ENCODE measurements around the gene CCDC24.

The CCDC24 gene

DNA sequence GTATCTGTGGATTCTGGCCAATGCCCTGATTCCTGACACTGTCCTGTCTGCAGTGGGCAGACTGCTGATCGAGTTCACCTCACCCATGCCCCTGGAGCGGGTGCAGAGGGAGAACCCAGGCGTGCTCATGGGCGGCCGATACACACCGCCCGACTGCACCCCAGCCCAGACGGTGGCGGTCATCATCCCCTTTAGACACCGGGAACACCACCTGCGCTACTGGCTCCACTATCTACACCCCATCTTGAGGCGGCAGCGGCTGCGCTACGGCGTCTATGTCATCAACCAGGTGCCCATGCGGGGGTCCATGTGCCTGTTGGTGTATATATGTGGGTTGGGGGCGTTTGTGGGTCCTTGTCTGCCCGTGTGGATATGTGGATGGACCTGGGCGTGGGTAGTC is 9.8 kb upstream of the CCDC24 start:
- DNase-seq = no peak

DNA sequence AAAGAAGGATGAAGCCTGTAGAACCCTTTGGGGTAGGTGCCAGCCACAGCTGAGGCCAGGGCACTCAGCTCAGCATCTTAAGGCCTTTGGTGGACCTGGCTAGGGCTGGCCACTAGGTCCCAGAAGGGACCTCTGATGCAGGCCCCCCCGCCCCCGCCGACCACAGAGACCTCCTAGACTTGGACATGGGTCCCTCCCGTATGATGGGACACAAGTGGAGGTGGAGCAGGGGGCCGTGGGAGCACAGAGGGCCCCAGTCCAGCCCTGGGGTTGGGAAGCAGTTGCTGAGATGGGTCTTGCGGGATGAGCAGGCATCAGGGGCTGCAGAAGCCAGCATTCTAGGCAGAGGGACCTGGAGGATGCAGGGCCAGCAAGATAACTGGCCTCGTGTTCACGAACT is 9.2 kb upstream of the CCDC24 start:
- no peak for DNase-seq

DNA sequence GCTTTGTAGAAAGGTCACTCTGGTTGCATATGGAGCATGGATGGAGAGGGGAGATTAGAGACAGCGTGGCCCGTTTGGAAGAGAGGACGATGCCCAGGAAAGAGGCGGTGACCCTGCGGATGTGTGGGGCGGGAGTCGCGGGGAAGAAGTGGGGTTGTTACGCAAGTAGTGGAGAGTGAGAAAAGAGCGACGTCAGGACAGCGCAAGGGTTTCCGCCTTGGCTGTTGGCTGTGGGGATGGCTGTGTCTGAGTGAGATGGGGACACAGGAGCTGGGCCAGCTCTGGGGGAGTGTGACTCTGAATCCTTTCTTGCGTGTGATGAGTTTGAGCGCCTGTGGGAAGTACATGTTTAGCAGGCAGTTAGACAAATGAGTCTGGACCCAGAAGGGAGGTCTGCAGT is 8.6 kb upstream of the CCDC24 start:
- no peak for DNase-seq

DNA sequence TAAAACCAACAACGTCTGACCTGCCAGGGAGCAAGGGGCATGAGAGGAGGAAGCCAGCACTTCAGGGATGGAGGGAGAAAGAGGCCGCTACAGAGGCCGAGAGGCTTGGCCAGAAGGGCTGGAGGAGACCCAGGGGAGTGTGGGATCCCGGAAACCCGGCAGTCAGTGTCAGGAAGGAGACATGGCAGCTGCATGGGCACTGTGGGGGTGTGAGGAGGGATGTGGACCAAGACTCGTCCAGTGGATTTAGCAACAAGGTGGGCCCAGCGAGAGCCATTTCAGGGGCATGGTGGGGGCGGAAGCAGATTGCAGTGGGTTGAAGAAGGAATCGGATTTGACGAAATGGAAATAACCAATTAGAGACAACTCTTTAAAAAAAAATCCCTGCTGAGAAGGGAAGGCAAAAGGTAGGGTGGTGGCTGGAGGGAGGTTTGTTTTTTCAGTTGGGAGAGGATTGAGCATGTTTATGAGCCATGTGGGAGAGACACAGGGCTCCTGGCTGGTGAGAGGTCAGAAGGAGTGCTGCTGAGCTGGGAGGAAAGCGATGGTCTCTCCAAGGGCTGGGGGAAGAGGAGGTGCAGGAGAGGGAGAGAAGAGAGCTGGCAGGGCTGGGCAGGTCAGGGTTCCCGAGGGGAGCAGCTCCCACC is 8.0 kb upstream of the CCDC24 start:
- DNase-seq = no peak

GRCh38 chr1:43984855-43985254 is 6.5 kb upstream of the CCDC24 start:
- DNase-seq = no peak

DNA sequence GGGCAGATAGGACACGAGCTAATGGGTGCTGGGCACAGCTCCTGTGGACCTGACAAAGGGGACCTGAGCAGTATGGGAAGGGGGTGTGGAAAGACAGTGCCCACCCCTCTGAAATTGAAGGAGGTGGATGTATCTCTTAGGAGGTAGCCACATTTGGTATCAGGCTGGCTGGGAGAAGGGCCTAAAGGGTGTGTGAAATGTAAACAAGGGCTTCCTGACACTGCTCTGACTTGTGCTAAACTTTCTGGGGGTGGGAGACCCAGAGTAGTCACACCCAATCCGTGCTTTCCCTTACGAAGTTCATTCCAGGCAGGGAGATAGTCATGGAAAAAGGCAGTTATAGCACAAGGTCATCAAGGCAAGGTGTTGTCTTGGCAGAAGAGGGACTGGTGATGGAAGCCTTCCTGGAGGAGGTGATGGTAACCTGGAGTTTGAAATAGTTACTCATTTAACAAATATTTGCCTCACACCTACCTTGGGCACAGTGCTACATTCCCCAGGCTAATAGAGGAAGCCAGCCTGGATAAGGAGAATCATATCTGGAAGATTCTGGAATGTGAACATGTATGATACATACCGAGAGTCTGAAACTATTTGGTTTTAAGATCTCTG is 5.3 kb upstream of the CCDC24 start:
- no peak for DNase-seq

DNA sequence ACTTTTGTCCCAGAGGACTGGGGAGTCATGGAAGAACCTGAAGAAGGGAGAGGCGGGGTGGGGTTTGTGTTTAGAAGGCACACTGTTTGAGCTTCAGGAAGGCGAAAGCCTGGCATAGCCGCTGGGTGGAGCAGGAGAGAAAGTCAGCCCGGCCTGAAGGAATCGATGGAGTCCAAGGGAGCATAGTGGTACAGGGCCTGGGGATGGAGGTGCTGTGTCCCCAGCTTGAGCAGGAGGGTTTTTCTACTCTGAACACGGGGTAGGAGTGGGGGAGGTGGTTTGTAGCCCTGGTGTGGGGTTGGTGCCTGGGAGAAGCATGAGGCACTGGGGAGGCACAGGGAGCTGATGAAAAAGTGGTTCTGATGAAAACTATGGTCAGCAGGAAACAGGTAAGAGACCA is 4.7 kb upstream of the CCDC24 start:
- no peak for DNase-seq

DNA sequence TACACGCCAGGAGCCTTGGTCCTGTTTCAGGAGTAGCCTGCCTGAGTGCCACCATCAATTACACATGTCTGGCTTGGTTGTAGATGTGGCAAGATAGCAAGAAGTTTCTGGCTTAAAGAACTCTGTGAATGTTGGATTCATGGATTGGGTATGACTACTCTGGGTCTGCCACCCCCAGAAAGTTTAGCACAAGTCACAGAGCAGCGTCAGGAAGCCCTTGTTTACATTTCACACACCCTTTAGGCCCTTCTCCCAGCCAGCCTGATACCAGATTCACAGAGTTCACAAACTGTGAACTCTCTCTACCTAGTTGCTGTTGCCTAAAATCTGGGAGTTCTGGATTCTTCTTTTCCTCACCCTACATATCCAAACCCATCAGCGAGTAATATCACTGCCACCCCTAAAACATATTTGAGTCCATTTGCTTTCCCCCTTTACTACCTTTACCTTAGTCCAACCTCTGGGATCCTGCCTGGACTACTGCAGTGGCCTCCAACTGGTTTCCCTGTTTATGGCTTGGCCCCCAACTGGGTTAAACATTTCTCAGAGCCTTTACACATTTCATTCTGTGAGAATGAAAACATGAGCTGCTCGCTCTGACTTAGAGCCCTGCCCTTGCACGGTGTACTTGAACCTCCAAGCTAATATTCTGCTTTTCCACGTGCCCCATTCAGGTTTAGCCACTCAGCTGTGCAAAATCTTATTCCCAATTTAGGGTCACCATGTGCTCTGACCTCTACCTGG is 4.1 kb upstream of the CCDC24 start:
- DNase-seq = no peak

- DNase-seq = no peak
Measured at GRCh38 chr1:43990271-43991199, 864 bp upstream of the CCDC24 start.

DNA sequence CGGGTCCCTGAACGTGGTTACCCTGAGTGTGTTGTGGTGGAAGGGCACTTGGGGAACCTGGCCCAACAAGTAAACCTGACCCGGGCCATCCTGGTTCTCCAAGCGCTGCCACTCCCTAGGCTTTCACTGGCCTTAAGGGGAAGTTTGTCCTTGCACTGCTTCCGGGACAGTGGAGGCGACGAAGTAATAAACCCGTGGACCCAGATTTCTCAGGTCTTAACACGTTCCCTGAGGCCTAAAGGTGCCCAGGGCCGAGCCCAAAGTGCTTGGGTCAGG is 261 bp upstream of the CCDC24 start:
- no peak for DNase-seq

DNA sequence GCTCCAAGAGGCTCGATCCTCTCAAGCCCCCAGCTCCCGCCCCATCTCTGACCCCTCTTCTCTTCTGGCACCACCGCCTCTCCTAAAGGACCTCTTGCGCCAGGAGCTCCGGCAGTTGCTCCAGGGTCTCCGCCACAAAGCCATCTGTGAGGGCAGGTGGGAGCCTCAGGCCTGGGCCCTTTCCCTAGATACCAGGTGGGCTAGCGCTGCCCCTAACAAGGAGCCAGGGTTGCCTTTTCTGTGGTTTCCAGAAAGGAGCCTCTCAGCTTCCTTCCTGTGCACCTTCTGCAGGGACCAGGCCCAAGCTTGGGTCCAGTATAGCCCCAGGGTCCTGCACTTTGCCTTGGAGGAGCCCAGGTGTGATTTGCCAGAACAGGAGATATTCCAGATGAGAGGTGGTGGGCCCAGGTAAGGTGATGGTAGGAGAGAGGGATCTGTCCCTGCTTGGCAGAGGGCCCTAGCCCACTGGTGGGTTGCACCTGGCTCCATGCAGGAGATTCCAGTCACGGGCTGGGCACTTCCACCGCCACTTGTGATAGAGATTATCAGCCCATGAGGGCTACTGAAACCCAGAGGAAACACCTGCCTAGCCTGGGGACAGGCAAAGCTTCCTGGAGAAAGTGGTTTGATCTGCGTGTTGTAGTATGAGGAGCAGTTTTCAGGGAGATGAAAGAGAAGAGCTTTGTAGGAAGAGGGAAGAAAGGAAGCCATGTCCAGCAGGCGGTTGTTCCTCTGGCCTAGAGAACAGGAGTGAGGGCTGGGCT is 1.0 kb downstream of the CCDC24 start:
- DNase-seq = no peak

GRCh38 chr1:43993206-43993914 is 2.0 kb downstream of the CCDC24 start:
- no peak for DNase-seq

DNA sequence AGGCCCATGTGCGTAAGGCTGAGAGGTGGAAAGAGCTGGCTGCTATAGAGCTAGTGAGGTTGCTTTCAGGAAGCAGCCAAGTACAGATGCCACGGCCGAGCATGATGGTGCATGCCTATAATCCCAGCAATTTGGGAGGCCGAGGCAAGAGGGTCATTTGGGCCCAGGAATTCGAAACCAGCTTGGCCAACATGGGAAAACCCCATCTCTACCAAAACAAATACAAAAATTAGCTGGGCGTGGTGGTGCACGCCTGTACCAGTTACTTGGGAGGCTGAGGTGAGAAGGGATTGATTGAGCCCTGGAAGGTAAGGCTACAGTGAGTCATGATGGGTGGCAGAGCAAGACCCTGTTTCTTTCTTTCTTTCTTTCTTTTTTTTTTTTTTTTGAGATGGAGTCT is 2.7 kb downstream of the CCDC24 start:
- no peak for DNase-seq

- no peak for DNase-seq
Measured at GRCh38 chr1:43994794-43995790, 3.7 kb downstream of the CCDC24 start.

DNA sequence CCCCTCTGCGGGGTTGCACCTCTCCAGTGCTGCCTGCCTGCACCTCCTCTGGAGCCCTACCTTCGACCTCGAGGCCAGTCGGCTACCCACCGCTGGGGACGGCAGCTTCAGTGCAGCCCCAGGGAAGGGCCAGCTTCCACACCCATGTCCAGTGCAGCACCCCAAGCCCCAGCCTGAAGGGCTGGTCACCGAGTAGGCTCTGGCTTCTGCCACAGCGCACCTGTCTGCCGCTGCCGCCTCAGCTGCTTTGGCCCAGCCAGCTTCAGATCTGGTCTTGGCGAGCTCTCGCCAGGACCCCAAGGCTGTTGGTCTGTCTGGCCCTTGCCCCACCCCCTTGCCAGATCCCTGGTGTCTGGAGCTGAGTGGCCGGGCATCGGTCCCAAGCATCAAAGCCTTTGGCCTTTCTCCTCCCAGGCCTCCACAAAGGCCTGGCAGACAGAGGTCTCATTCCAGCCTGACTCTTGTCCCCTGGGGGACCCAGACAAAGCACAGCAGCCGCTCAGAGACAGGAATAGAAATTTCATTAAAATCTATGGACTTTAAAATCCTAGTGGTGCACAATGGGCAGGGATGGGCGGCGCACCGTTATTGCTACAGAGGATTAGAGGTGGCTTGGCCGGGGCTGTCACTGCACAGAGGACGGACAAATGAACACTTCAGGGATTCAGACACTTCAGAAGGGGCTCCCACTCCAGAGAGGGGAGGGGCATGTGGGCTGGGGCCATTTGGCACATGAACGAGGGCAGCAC is 4.8 kb downstream of the CCDC24 start:
- no peak for DNase-seq

DNA sequence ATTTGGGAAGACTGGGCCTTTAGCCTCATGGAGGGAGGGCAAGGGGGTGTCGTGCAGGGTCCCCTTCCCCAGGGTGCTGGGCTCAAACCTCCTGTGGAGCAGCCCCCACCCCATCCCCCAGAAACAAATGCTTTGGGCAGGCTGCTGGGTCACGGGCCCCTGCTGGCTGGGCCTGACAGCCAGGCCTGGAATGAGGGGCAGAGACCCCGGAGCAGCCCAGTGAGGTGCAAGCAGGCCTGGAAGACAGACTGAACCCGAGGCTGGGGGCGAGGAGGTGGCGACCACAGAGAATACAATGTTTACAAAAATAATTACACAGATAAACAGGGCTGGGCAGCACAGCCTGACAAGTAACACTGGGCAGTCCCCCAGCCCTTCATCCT is 5.3 kb downstream of the CCDC24 start:
- no peak for DNase-seq

- DNase-seq = no peak
Measured at GRCh38 chr1:43997295-43997999, 6.0 kb downstream of the CCDC24 start.

GRCh38 chr1:43998000-43998378 is 6.6 kb downstream of the CCDC24 start:
- no peak for DNase-seq

DNA sequence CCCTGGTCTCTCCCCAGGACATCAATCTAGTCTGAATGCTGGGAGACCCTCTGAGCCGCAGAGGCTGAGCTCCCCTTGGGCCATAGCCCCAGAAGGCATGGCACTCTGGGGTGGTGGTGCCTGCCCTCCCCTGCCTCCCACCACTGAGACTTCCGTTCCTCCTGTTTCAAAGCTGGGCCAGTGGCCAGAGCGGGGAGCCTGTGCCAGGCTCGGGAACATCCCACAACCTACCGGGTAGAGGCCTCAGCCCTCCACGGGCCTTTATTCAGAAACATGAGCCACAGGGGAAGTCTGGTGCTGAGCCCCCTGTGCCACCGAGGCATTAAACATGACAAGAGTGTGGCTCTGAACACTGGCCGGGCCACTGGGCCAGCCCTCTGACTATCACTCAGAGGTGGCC is 8.1 kb downstream of the CCDC24 start:
- no peak for DNase-seq

Data from stimulated activated CD4-positive, alpha-beta T cell treated with anti-CD3 and anti-CD28 coated beads, Interleukin-2, amount 100 ng/mL, for 48 hours (primary cell).